Measurements from ENCODE around the gene CHI3L1.

- TF ChIP-seq EP300 (IDR thresholded peaks at IDR 0.05; ENCODE audit: borderline replicate concordance in 1 of 2, control insufficient read depth in 1 of 2, low read depth in 2 of 2, low read length in 2 of 2), result no peak
- TF ChIP-seq NR2C2 (IDR thresholded peaks at IDR 0.05; ENCODE audit: borderline replicate concordance, control insufficient read depth, insufficient read length, low read depth), result no peak
- TF ChIP-seq USF2 (IDR thresholded peaks at IDR 0.05; ENCODE audit: borderline replicate concordance, low read depth, low read length), result no peak
- TF ChIP-seq, protein P1, sequence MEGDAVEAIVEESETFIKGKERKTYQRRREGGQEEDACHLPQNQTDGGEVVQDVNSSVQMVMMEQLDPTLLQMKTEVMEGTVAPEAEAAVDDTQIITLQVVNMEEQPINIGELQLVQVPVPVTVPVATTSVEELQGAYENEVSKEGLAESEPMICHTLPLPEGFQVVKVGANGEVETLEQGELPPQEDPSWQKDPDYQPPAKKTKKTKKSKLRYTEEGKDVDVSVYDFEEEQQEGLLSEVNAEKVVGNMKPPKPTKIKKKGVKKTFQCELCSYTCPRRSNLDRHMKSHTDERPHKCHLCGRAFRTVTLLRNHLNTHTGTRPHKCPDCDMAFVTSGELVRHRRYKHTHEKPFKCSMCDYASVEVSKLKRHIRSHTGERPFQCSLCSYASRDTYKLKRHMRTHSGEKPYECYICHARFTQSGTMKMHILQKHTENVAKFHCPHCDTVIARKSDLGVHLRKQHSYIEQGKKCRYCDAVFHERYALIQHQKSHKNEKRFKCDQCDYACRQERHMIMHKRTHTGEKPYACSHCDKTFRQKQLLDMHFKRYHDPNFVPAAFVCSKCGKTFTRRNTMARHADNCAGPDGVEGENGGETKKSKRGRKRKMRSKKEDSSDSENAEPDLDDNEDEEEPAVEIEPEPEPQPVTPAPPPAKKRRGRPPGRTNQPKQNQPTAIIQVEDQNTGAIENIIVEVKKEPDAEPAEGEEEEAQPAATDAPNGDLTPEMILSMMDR (IDR thresholded peaks at IDR 0.05 in 2 of 3, conservative IDR thresholded peaks at IDR 0.05 in 1 of 3; ENCODE audit: control insufficient read depth in 2 of 3, extremely low read depth in 1 of 3, insufficient read depth in 1 of 3, low read depth in 3 of 3, low read length in 3 of 3), result no peak
- TF ChIP-seq PML (IDR thresholded peaks at IDR 0.05; ENCODE audit: low read length), result no peak
- TF ChIP-seq POLR2A (IDR thresholded peaks at IDR 0.05; ENCODE audit: low read depth, low read length), result no peak
- no peak for TF ChIP-seq BHLHE40 (IDR thresholded peaks at IDR 0.05; ENCODE audit: borderline replicate concordance in 1 of 2, low read depth in 2 of 2, low read length in 1 of 2)
- no peak for TF ChIP-seq HCFC1 (IDR thresholded peaks at IDR 0.05; ENCODE audit: low read length)
- no peak for TF ChIP-seq CHD2 (IDR thresholded peaks at IDR 0.05; ENCODE audit: borderline replicate concordance, low read depth, low read length)
- TF ChIP-seq HDGF (IDR thresholded peaks at IDR 0.05), result no peak
- no peak for TF ChIP-seq CEBPB (IDR thresholded peaks at IDR 0.05; ENCODE audit: borderline replicate concordance in 1 of 2, low read depth in 2 of 2, low read length in 2 of 2)
- TF ChIP-seq, protein P2, sequence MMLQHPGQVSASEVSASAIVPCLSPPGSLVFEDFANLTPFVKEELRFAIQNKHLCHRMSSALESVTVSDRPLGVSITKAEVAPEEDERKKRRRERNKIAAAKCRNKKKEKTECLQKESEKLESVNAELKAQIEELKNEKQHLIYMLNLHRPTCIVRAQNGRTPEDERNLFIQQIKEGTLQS (IDR thresholded peaks at IDR 0.05; ENCODE audit: borderline replicate concordance, extremely low read depth, low read depth, low read length), result no peak
- TF ChIP-seq TAF1 (IDR thresholded peaks at IDR 0.05; ENCODE audit: borderline replicate concordance, low read depth, low read length), result no peak
- TF ChIP-seq SP1 (IDR thresholded peaks at IDR 0.05; ENCODE audit: low read depth, low read length), result no peak
Measured at GRCh38 chr1:203206129-203206687, 19.7 kb upstream of the CHI3L1 start.

Data from GM12878 (cell line).